HepG2 (cell line): ENCODE results near the gene GHR. TPM values are rescaled to one million over a fixed set of nuclear protein-coding genes. Genes with fewer than 3 reads are reported as not detected.
"Not testable (repeated sequence)": the region's sequence is repeated elsewhere in the genome, so short reads cannot be mapped to it uniquely, and the experiment has no call there.

ENCODE experiments used
- ATAC-seq: fragments of 200-7000 bp; cut with Tn5 transposase; 3 replicates; pipeline ENCODE4 v1.9.1; 2020; ENCODE audit warnings: mild to moderate bottlenecking, moderate library complexity
- BruUV-seq: library from RNA; stranded (reverse); fragments of 400-500 nt; replicated peaks from 2 replicates; lab custom pipeline; 2021; lab: Mats Ljungman, UMichigan
- CTCF ChIA-PET: fragments of 300-600 bp; formaldehyde crosslinking; extraction: SDS; loops from one replicate; lab custom pipeline; 2021; ENCODE audit warnings: low total read pairs, inconsistent platforms, low intra/inter-chr PET ratio; lab: Yijun Ruan, JAX
- POLR2A ChIA-PET: fragments of 350-600 bp; sonication (Branson Sonifier 250); formaldehyde crosslinking; loops from one replicate; lab custom pipeline; 2020; ENCODE audit warnings: antibody characterized with exemption, inconsistent platforms; lab: Yijun Ruan, JAX
- DNase-seq: peaks from one replicate; pipeline ENCODE4 v3.0.0-alpha.2; 2015; ENCODE audit warnings: low spot score
- FAIRE-seq: peaks from 3 replicates; lab custom pipeline; 2011; peaks lifted over from hg19 to GRCh38; lab: Jason Lieb, UNC
- H2AFZ ChIP-seq: one replicate; pipeline ENCODE4 v1.6.1; 2011; ENCODE audit warnings: low read length, inconsistent platforms
- H3K27ac ChIP-seq: fragments of 300-600 bp; 3 replicates; pipeline ENCODE4 v1.8.0; 2011; ENCODE audit warnings: mixed run types, mild to moderate bottlenecking, mixed read lengths, low read length, inconsistent platforms; ENCODE audit not compliant: insufficient read depth; ENCODE audit errors: extremely low read length
- H3K27me3 ChIP-seq, 2 experiments: fragments of 200-600 bp in 1 of 2; 2 replicates in 1 of 2; 3 replicates in 1 of 2; pipeline versions ENCODE4 v1.6.0 to v1.8.0; 2011; ENCODE audit warnings: low read length in 2 of 2, mild to moderate bottlenecking in 2 of 2, moderate library complexity in 2 of 2, inconsistent platforms in 1 of 2; ENCODE audit not compliant: insufficient read depth in 2 of 2, control insufficient read depth in 1 of 2
- H3K36me3 ChIP-seq, 2 experiments: fragments of 200-600 bp in 1 of 2; replicated peaks in 1 of 2; 2 replicates in 1 of 2; 3 replicates in 1 of 2; pipeline versions ENCODE4 v1.5.1 to v1.8.0; 2011; ENCODE audit warnings: low read length in 2 of 2, inconsistent platforms in 1 of 2; ENCODE audit not compliant: insufficient read depth in 2 of 2, control insufficient read depth in 1 of 2
- H3K4me1 ChIP-seq: 2 replicates; pipeline ENCODE4 v1.5.1; 2012; ENCODE audit warnings: low read length, inconsistent platforms; ENCODE audit not compliant: insufficient read depth
- H3K4me2 ChIP-seq: 2 replicates; pipeline ENCODE4 v1.6.0; 2011; ENCODE audit warnings: low read depth, low read length, inconsistent platforms
- H3K4me3 ChIP-seq, 3 experiments: fragments of 200-600 bp in 1 of 3; sonication (generic), shearing (Covaris generic) in 1 of 3; replicated peaks in 1 of 3; 2 replicates each; pipeline ENCODE4 v1.5.1; 2011 to 2016; ENCODE audit warnings: low read length in 3 of 3, inconsistent platforms in 2 of 3, low read depth in 2 of 3, mild to moderate bottlenecking in 2 of 3, control low read depth in 1 of 3, mixed read lengths in 1 of 3; ENCODE audit not compliant: insufficient read depth in 1 of 3
- H3K79me2 ChIP-seq: one replicate; pipeline ENCODE4 v1.6.1; 2011; ENCODE audit warnings: low read length, inconsistent platforms; ENCODE audit not compliant: insufficient read depth
- H3K9ac ChIP-seq: 2 replicates; pipeline ENCODE4 v1.6.0; 2011; ENCODE audit warnings: mild to moderate bottlenecking, low read depth, low read length, inconsistent platforms; ENCODE audit not compliant: insufficient read depth
- H3K9me3 ChIP-seq: 2 replicates; pipeline ENCODE4 v1.5.1; 2012; ENCODE audit warnings: mild to moderate bottlenecking, low read length
- H4K20me1 ChIP-seq: 2 replicates; pipeline ENCODE4 v1.6.0; 2011; ENCODE audit warnings: inconsistent platforms, mild to moderate bottlenecking, low read length, moderate library complexity; ENCODE audit not compliant: insufficient read depth
- FOSL1 ChIP-seq: sonication (generic); formaldehyde crosslinking; IDR thresholded peaks from 2 replicates; pipeline ENCODE4 v1.9.0; 2021; ENCODE audit warnings: missing genetic modification reagents, borderline replicate concordance
- PHF8 ChIP-seq: sonication (generic); formaldehyde crosslinking; IDR thresholded peaks from 2 replicates; pipeline ENCODE4 v1.5.0; 2020; ENCODE audit warnings: missing genetic modification reagents
- ZBTB39 ChIP-seq: sonication (generic); formaldehyde crosslinking; IDR thresholded peaks from 2 replicates; pipeline ENCODE4 v1.5.0; 2020; ENCODE audit warnings: missing genetic modification reagents
- ZKSCAN8 ChIP-seq: IDR thresholded peaks from 2 replicates; pipeline ENCODE4 v1.6.1; 2016; ENCODE audit warnings: borderline replicate concordance, missing genetic modification reagents, missing compliant biosample characterization
- ZNF441 ChIP-seq: sonication (generic); formaldehyde crosslinking; IDR thresholded peaks from 2 replicates; pipeline ENCODE4 v1.7.0; 2021; ENCODE audit warnings: missing genetic modification reagents, borderline replicate concordance
- ZNF562 ChIP-seq: sonication (generic); formaldehyde crosslinking; IDR thresholded peaks from 2 replicates; pipeline ENCODE4 v1.8.0; 2022; ENCODE audit warnings: missing genetic modification reagents, borderline replicate concordance
- WGBS: methylation state at CpG from one replicate; pipeline ENCODE4 v1.1.6; 2017; ENCODE audit warnings: low lambda C conversion rate; 5-methylcytosine and 5-hydroxymethylcytosine counted together
- in situ Hi-C: cut with HindIII; loops from 2 replicates; pipeline ENCODE4 v1.10.0; 2017; ENCODE audit warnings: low pct_unique_long_range_greater_than_20kb; ENCODE audit not compliant: extremely low pct_ligation_motif_present
- intact Hi-C: fragments of 100-400 bp; cut with micrococcal nuclease; formaldehyde crosslinking; loops from one replicate; pipeline ENCODE4 v1.10.0; 2022; ENCODE audit not compliant: unreplicated experiment
- polyA plus RNA-seq, 8 experiments: library from polyadenylated mRNA; depleted of rRNA in 3 of 8; stranded (reverse) in 7 of 8; unstranded in 1 of 8; fragments of >200 nt; fragmentation: Illumina TruSeq in 4 of 8; extraction: Trizol in 4 of 8; gene quantifications; 2 replicates each; pipeline versions ENCODE4 v1.2.1 to v1.2.3, GENCODE V29; 2011 to 2016; ENCODE audit warnings: low read depth in 4 of 8, missing spikeins in 1 of 8, mixed read lengths in 1 of 8; ENCODE audit not compliant: insufficient read depth in 1 of 8
- total RNA-seq, 5 experiments: library from RNA; depleted of rRNA; stranded (reverse); fragments of >200 nt; fragmentation: Illumina TruSeq; extraction: Trizol; gene quantifications; 2 replicates each; pipeline ENCODE4 v1.2.3, GENCODE V29; 2016; ENCODE audit warnings: low read depth in 1 of 5

Gene GHR
- total and polyA plus RNA-seq, 2 of the 13 experiments (the other 11 are each of a cell fraction or from before 2014, with no cell fraction given): 0.07 TPM; not detected in 1

- in situ Hi-C loops (no loop called here), intact Hi-C loops (no loop called here)
- POLR2A ChIA-PET: no interaction called here
- 3% methylated on average over 2 of the region's 2 CpGs for WGBS
- ATAC-seq (no peak), DNase-seq (no peak), FAIRE-seq (no peak)
- Histone ChIP-seq H3K9me3 (no peaks in the 10 kb centered on the region), H3K4me2 (no peak overlapping the region), H3K79me2 (no peaks in the 10 kb centered on the region), H2AFZ (no peak overlapping the region), H3K4me3 (no peak overlapping the region), H3K27me3 (no peaks in the 10 kb centered on the region), H3K36me3 (no peaks in the 10 kb centered on the region), H4K20me1 (no peaks in the 10 kb centered on the region), H3K27ac (no peak overlapping the region), H3K4me1 (no peaks in the 10 kb centered on the region), H3K9ac (no peak overlapping the region)
- CTCF ChIA-PET: no interaction called here
- TF ChIP-seq ZKSCAN8 (CRISPR knock-in tag) (no peak), ZBTB39 (CRISPR knock-in tag) (no peak), ZNF562 (CRISPR knock-in tag) (no peak), ZNF441 (CRISPR knock-in tag) (no peak), PHF8 (CRISPR knock-in tag) (no peak), FOSL1 (no peak)
- BruUV-seq: no TSS peak
Measured at GRCh38 chr5:42573386-42573785, 150.1 kb downstream of the GHR start.

- H3K27me3 ChIP-seq, BruUV-seq, H4K20me1 ChIP-seq, H3K79me2 ChIP-seq, FAIRE-seq, ATAC-seq, H3K9ac ChIP-seq, DNase-seq, H3K4me2 ChIP-seq, POLR2A ChIA-PET, H3K9me3 ChIP-seq, H3K27ac ChIP-seq, H3K4me1 ChIP-seq, H2AFZ ChIP-seq, intact Hi-C loops, H3K4me3 ChIP-seq, H3K36me3 ChIP-seq, CTCF ChIA-PET: not testable (repeated sequence)
- 0% methylated on average over 1 of the region's 1 CpG for WGBS
- in situ Hi-C loops: loop anchor here (25.0 kb wide), 1 partner anchor 714 kb away; the partner anchor contains the start of gene OXCT1
Measured at GRCh38 chr5:42575914-42576313, 152.7 kb downstream of the GHR start.

- in situ Hi-C loops: loop anchor here (25.0 kb wide), 1 partner anchor 717 kb away; the partner anchor contains the start of gene OXCT1
- H3K4me1 ChIP-seq, FAIRE-seq, ATAC-seq, H3K27ac ChIP-seq, intact Hi-C loops, H3K9ac ChIP-seq, H3K27me3 ChIP-seq, H3K36me3 ChIP-seq, H3K9me3 ChIP-seq, BruUV-seq, H3K4me2 ChIP-seq, H2AFZ ChIP-seq, H3K79me2 ChIP-seq, CTCF ChIA-PET, H4K20me1 ChIP-seq, H3K4me3 ChIP-seq, POLR2A ChIA-PET, DNase-seq: not testable (repeated sequence)
- 0% methylated on average over 1 of the region's 1 CpG for WGBS
Measured at GRCh38 chr5:42578901-42579300, 155.7 kb downstream of the GHR start.
